HEK293T (cell line): ENCODE data around the gene SPSB1.

Source experiments
- CTCF ChIA-PET: fragments of 350-600 bp; formaldehyde crosslinking; extraction: SDS; loops from one replicate; lab custom pipeline; 2021; ENCODE audit warnings: antibody characterized with exemption, inconsistent platforms; lab: Yijun Ruan, JAX
- POLR2A ChIA-PET: fragments of 350-600 bp; formaldehyde crosslinking; extraction: SDS; loops from one replicate; lab custom pipeline; 2020; ENCODE audit warnings: antibody characterized with exemption, inconsistent platforms; lab: Yijun Ruan, JAX
- DNase-seq: peaks from one replicate; pipeline ENCODE4 v3.0.0; 2012; ENCODE audit warnings: mixed read lengths; ENCODE audit errors: extremely low spot score
- ARNT ChIP-seq: fragments of 450-650 bp; IDR thresholded peaks from 2 replicates; pipeline ENCODE4 v1.6.1; 2017; ENCODE audit warnings: mild to moderate bottlenecking
- BHLHE40 ChIP-seq: fragments of 450-650 bp; IDR thresholded peaks from 2 replicates; pipeline ENCODE4 v1.6.1; 2016; ENCODE audit warnings: mild to moderate bottlenecking, moderate library complexity, borderline replicate concordance
- CTBP1 ChIP-seq: fragments of 450-650 bp; IDR thresholded peaks from 2 replicates; pipeline ENCODE4 v1.6.1; 2016; ENCODE audit warnings: borderline replicate concordance
- ELF4 ChIP-seq: fragments of 450-650 bp; IDR thresholded peaks from 2 replicates; pipeline ENCODE4 v1.6.1; 2017; ENCODE audit warnings: antibody characterized with exemption
- FOXA1 ChIP-seq: fragments of 450-650 bp; IDR thresholded peaks from 2 replicates; pipeline ENCODE4 v1.6.1; 2016; ENCODE audit warnings: mild to moderate bottlenecking
- FOXK2 ChIP-seq: fragments of 450-650 bp; IDR thresholded peaks from 2 replicates; pipeline ENCODE4 v1.6.1; 2016; ENCODE audit warnings: mild to moderate bottlenecking
- FOXM1 ChIP-seq: fragments of 450-650 bp; IDR thresholded peaks from 2 replicates; pipeline ENCODE4 v1.6.1; 2017; ENCODE audit warnings: mild to moderate bottlenecking, borderline replicate concordance
- HDGF ChIP-seq: fragments of 450-650 bp; IDR thresholded peaks from 2 replicates; pipeline ENCODE4 v1.6.1; 2017; ENCODE audit warnings: antibody characterized with exemption, borderline replicate concordance
- L3MBTL2 ChIP-seq: fragments of 450-650 bp; conservative IDR thresholded peaks from 2 replicates; pipeline ENCODE4 v1.6.1; 2016; ENCODE audit warnings: mild to moderate bottlenecking
- LEF1 ChIP-seq: fragments of 450-650 bp; IDR thresholded peaks from 2 replicates; pipeline ENCODE4 v1.6.1; 2017; ENCODE audit warnings: mild to moderate bottlenecking, borderline replicate concordance
- NFRKB ChIP-seq: fragments of 450-650 bp; IDR thresholded peaks from 2 replicates; pipeline ENCODE4 v1.6.1; 2016; ENCODE audit warnings: mild to moderate bottlenecking, moderate library complexity
- PKNOX1 ChIP-seq: fragments of 450-650 bp; IDR thresholded peaks from 2 replicates; pipeline ENCODE4 v1.6.1; 2016
- SP1 ChIP-seq: fragments of 450-650 bp; IDR thresholded peaks from 2 replicates; pipeline ENCODE4 v1.6.1; 2017
- SUZ12 ChIP-seq: fragments of 450-650 bp; IDR thresholded peaks from 2 replicates; pipeline ENCODE4 v1.6.1; 2016; ENCODE audit warnings: mild to moderate bottlenecking
- TARDBP ChIP-seq: fragments of 450-650 bp; IDR thresholded peaks from 2 replicates; pipeline ENCODE4 v1.6.1; 2016
- ZNF384 ChIP-seq: fragments of 450-650 bp; IDR thresholded peaks from 2 replicates; pipeline ENCODE4 v1.6.1; 2016

Gene SPSB1

GRCh38 chr1:9397997-9398526 is 105.4 kb downstream of the SPSB1 start:
- POLR2A ChIA-PET, result no interaction called here
- no peak for DNase-seq
- no peak for TF ChIP-seq FOXM1
- TF ChIP-seq NFRKB, result no peak
- TF ChIP-seq TARDBP, result no peak
- TF ChIP-seq ZNF384, result no peak
- TF ChIP-seq SUZ12, result no peak
- no peak for TF ChIP-seq ELF4
- CTCF ChIA-PET, result no interaction called here

- TF ChIP-seq FOXK2 (no peak), FOXA1 (no peak), HDGF (no peak), TARDBP (no peak), FOXM1 (no peak), NFRKB (no peak), BHLHE40 (no peak), L3MBTL2 (no peak), ELF4 (no peak), SUZ12 (no peak), ZNF384 (no peak), ARNT (no peak)
- POLR2A ChIA-PET, result interaction anchor here (1.1 to 1.2 kb wide), 2 partner anchors 27 to 29 kb away, joined by 3 to 4 read pairs; no protein-coding TSS in a partner anchor
- no peak for DNase-seq
- CTCF ChIA-PET, result no interaction called here
Measured at GRCh38 chr1:9399510-9400424, 107.1 kb downstream of the SPSB1 start.

- no peak for DNase-seq
- POLR2A ChIA-PET, result interaction anchor here (1.1 to 1.2 kb wide), 2 partner anchors 28 kb away, joined by 3 to 4 read pairs; no protein-coding TSS in a partner anchor
- CTCF ChIA-PET, result no interaction called here
- TF ChIP-seq SUZ12, result no peak
- TF ChIP-seq LEF1, result no peak
- no peak for TF ChIP-seq L3MBTL2
- no peak for TF ChIP-seq FOXA1
- no peak for TF ChIP-seq ZNF384
Measured at GRCh38 chr1:9400425-9401079, 107.9 kb downstream of the SPSB1 start.

GRCh38 chr1:9401080-9401453 is 108.4 kb downstream of the SPSB1 start:
- CTCF ChIA-PET, result no interaction called here
- POLR2A ChIA-PET, result no interaction called here

GRCh38 chr1:9402256-9402616 is 109.5 kb downstream of the SPSB1 start:
- CTCF ChIA-PET, result no interaction called here
- no peak for DNase-seq
- POLR2A ChIA-PET, result no interaction called here
- no peak for TF ChIP-seq BHLHE40
- no peak for TF ChIP-seq SP1
- TF ChIP-seq FOXK2, result no peak
- no peak for TF ChIP-seq FOXA1
- no peak for TF ChIP-seq ELF4
- no peak for TF ChIP-seq LEF1
- no peak for TF ChIP-seq HDGF
- no peak for TF ChIP-seq SUZ12
- TF ChIP-seq FOXM1, result no peak
- TF ChIP-seq PKNOX1, result no peak
- no peak for TF ChIP-seq CTBP1
- TF ChIP-seq ZNF384, result no peak
- TF ChIP-seq TARDBP, result no peak
- TF ChIP-seq L3MBTL2, result no peak
- no peak for TF ChIP-seq NFRKB
- no peak for TF ChIP-seq ARNT

More at GRCh38 chr1:9401080-9401453, 108.4 kb downstream of the SPSB1 start:
- TF ChIP-seq FOXA1 (no peak), ARNT (no peak), ZNF384 (no peak), PKNOX1 (no peak), SUZ12 (no peak), TARDBP (no peak), FOXK2 (no peak), ELF4 (no peak), LEF1 (no peak), HDGF (no peak)
- DNase-seq, result no peak

GRCh38 chr1:9402717-9403225 is 110.1 kb downstream of the SPSB1 start:
- DNase-seq, result no peak
- ChIA-PET CTCF (no interaction called here), POLR2A (no interaction called here)
- TF ChIP-seq ARNT (no peak), SUZ12 (no peak), BHLHE40 (no peak), CTBP1 (no peak), TARDBP (no peak), FOXK2 (no peak), ZNF384 (no peak), FOXA1 (no peak), FOXM1 (no peak), LEF1 (no peak), HDGF (no peak), PKNOX1 (no peak)
